Skeletal muscle cell (primary cell): ENCODE measurements around the gene ESRP2.

ENCODE experiments used
- DNase-seq: peaks from one replicate; pipeline ENCODE4 v3.0.0-alpha.2; 2010; ENCODE audit warnings: low read depth
- H3K4me3 ChIP-seq: 2 replicates; pipeline ENCODE4 v1.5.1; 2011; ENCODE audit warnings: low read depth, mild to moderate bottlenecking, control low read depth, low read length, moderate library complexity

Gene ESRP2

GRCh38 chr16:68264128-68265077 is 28.5 kb upstream of the ESRP2 start, which contains the start of gene SLC7A6:
TSS of gene SLC7A6 (plus strand) at chr16:68264526. CDS start at chr16:68274727, 10,201 bp downstream.
- H3K4me3 ChIP-seq: peak within 1 kb of the TSS; percentile 90
- no peak for DNase-seq

- peak overlapping the region; percentile 90 for H3K4me3 ChIP-seq
- no peak for DNase-seq
Measured at GRCh38 chr16:68263559-68264127, 27.7 kb upstream of the ESRP2 start.

- no peak overlapping the region for H3K4me3 ChIP-seq
- no peak for DNase-seq
Measured at GRCh38 chr16:68259007-68259825, 23.3 kb upstream of the ESRP2 start.

GRCh38 chr16:68257906-68258800 is 22.2 kb upstream of the ESRP2 start:
- H3K4me3 ChIP-seq: no peak overlapping the region
- DNase-seq: no peak

- DNase-seq: no peak
- H3K4me3 ChIP-seq: no peak overlapping the region
Measured at GRCh38 chr16:68257251-68257905, 21.5 kb upstream of the ESRP2 start.

- DNase-seq: no peak
- no peak overlapping the region for H3K4me3 ChIP-seq
Measured at GRCh38 chr16:68255712-68256111, 19.8 kb upstream of the ESRP2 start.

- DNase-seq: no peak
- H3K4me3 ChIP-seq: no peak overlapping the region
Measured at GRCh38 chr16:68253721-68254120, 17.8 kb upstream of the ESRP2 start.

- DNase-seq: no peak
- H3K4me3 ChIP-seq: no peak overlapping the region
Measured at GRCh38 chr16:68252383-68252782, 16.5 kb upstream of the ESRP2 start.

- DNase-seq: no peak
- H3K4me3 ChIP-seq: no peak overlapping the region
Measured at GRCh38 chr16:68251832-68252231, 15.9 kb upstream of the ESRP2 start.

- DNase-seq: no peak
- no peak overlapping the region for H3K4me3 ChIP-seq
Measured at GRCh38 chr16:68250951-68251350, 15.0 kb upstream of the ESRP2 start.

- H3K4me3 ChIP-seq: no peak overlapping the region
- DNase-seq: no peak
Measured at GRCh38 chr16:68249371-68249770, 13.4 kb upstream of the ESRP2 start.

GRCh38 chr16:68247932-68248331 is 12.0 kb upstream of the ESRP2 start:
- no peak overlapping the region for H3K4me3 ChIP-seq

GRCh38 chr16:68247400-68247799 is 11.5 kb upstream of the ESRP2 start:
- no peak for DNase-seq
- no peak overlapping the region for H3K4me3 ChIP-seq

More at GRCh38 chr16:68247932-68248331, 12.0 kb upstream of the ESRP2 start:
- no peak for DNase-seq

GRCh38 chr16:68246666-68247065 is 10.7 kb upstream of the ESRP2 start:
- no peak overlapping the region for H3K4me3 ChIP-seq
- no peak for DNase-seq

GRCh38 chr16:68246121-68246520 is 10.2 kb upstream of the ESRP2 start:
- no peak for DNase-seq
- H3K4me3 ChIP-seq: peak overlapping the region; percentile 83

GRCh38 chr16:68244903-68245853 is 9.3 kb upstream of the ESRP2 start, which contains the start of gene PLA2G15:
TSS of gene PLA2G15 (plus strand) at chr16:68245373. CDS start at chr16:68245427, 54 bp downstream.
- peak; percentile 92 for DNase-seq
- H3K4me3 ChIP-seq: peak within 1 kb of the TSS; percentile 83

GRCh38 chr16:68244481-68244902 is 8.6 kb upstream of the ESRP2 start:
- H3K4me3 ChIP-seq: peak overlapping the region; percentile 83
- no peak for DNase-seq
